ENCODE data around the gene TMEM41A.

TMEM41A gene

DNA sequence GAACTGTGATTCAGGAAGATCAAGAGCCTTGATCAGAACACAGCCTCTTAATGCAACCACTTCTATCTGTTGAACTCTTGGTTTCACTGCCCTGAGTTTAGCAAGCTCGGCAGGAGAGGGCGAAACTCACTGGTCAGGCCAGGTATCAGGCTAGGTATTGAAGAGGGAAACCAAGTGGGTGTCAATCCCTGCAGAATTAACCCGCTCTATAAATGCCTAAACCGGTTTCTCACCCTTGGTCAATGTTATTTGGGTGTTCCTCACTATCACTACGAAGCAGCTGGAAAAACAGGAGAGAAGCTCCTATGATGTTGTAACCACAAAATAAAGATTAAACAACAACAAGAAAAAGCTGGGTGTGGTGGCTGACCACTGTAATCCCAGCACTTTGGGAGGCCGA lies 29.7 kb upstream of the TMEM41A start:
- TF ChIP-seq, protein P1, sequence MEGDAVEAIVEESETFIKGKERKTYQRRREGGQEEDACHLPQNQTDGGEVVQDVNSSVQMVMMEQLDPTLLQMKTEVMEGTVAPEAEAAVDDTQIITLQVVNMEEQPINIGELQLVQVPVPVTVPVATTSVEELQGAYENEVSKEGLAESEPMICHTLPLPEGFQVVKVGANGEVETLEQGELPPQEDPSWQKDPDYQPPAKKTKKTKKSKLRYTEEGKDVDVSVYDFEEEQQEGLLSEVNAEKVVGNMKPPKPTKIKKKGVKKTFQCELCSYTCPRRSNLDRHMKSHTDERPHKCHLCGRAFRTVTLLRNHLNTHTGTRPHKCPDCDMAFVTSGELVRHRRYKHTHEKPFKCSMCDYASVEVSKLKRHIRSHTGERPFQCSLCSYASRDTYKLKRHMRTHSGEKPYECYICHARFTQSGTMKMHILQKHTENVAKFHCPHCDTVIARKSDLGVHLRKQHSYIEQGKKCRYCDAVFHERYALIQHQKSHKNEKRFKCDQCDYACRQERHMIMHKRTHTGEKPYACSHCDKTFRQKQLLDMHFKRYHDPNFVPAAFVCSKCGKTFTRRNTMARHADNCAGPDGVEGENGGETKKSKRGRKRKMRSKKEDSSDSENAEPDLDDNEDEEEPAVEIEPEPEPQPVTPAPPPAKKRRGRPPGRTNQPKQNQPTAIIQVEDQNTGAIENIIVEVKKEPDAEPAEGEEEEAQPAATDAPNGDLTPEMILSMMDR (conservative IDR thresholded peaks at IDR 0.05; ENCODE audit: low read depth, low read length) = no peak
- no peak overlapping the region for H3K4me3 ChIP-seq (ENCODE audit: low read length)
- no peak for DNase-seq (ENCODE audit: low read depth)

DNA sequence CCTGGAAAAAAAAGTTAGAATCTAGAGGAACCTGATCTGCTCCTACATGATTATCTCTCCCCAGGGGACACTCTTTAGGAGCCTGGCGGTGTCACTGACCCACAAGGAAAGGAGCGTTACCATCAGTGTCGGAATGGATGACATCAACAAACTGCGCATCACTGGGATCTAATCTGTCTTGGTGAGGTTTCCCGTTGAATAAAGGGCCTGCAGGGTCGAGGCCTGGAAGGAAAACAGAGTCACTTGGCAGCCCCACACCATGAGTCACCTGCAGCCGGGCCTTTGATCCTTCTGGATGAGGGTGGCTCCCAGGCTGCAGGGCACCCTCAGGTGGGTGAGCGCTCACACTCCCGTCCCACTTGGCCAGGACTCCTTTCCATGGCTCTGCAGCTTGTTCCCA lies 28.5 kb upstream of the TMEM41A start:
- H3K4me3 ChIP-seq (ENCODE audit: low read length) = no peak overlapping the region
- no peak for DNase-seq (ENCODE audit: low read depth)
- TF ChIP-seq, protein P1 (conservative IDR thresholded peaks at IDR 0.05; ENCODE audit: low read depth, low read length) = no peak

GRCh38 chr3:185526349-185526951 lies 27.6 kb upstream of the TMEM41A start:
- TF ChIP-seq, protein P1 (conservative IDR thresholded peaks at IDR 0.05; ENCODE audit: low read depth, low read length) = no peak
- H3K4me3 ChIP-seq (ENCODE audit: low read length) = no peak overlapping the region
- DNase-seq (ENCODE audit: low read depth) = no peak

GRCh38 chr3:185521349-185522138 lies 22.7 kb upstream of the TMEM41A start:
- TF ChIP-seq, protein P1 (conservative IDR thresholded peaks at IDR 0.05; ENCODE audit: low read depth, low read length) = no peak
- no peak for DNase-seq (ENCODE audit: low read depth)
- H3K4me3 ChIP-seq (ENCODE audit: low read length) = no peak overlapping the region

- TF ChIP-seq, protein P1 (conservative IDR thresholded peaks at IDR 0.05; ENCODE audit: low read depth, low read length) = no peak
- no peak overlapping the region for H3K4me3 ChIP-seq (ENCODE audit: low read length)
Measured at GRCh38 chr3:185519021-185519420, 20.2 kb upstream of the TMEM41A start.

DNA sequence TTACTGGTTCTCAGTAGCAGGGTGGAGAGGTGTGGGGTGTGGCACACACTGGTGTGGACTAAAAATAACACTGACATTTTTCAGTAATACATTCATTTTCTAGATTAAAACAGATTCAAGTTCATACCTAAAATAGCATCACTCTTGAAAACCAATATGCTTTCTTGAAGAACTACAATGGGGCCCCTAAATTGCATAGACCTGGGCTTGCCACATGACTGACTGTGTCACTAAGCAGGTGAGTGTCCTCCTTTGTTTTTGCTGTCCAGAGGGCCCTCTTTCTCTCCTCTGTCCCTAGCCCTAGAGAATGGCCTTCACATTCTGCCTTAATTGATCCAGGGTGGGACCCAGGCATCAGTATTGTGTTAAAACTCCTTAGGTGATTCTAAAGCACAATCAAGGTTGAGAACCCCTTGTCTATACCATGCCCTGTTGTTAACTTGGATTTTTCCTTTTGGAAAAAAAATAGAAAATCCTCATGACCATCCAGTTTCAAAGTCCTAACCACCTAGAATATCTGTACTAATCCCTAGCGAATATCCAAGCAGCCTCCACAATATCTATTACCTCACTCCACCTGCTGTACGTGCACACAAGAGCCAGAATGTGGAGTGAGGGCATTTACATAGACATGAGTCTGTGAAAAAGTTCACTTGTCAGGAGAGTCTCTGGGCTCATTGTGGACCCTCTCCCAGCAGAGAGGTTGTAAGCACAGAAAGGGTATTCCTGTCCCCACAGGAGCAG lies 18.7 kb upstream of the TMEM41A start:
- no peak for DNase-seq (ENCODE audit: low read depth)
- H3K4me3 ChIP-seq (ENCODE audit: low read length) = no peak overlapping the region
- TF ChIP-seq, protein P1 (conservative IDR thresholded peaks at IDR 0.05; ENCODE audit: low read depth, low read length) = no peak

More at GRCh38 chr3:185519021-185519420, 20.2 kb upstream of the TMEM41A start:
- no peak for DNase-seq (ENCODE audit: low read depth)
